PC-9 (cell line): ENCODE measurements around the gene SGMS1.

Experiments
- CTCF ChIP-seq: fragments of 200-600 bp; sonication (generic); conservative IDR thresholded peaks from 2 replicates; pipeline ENCODE4 v1.6.1; 2017; ENCODE audit warnings: mixed run types, antibody characterized with exemption, mild to moderate bottlenecking, moderate library complexity
- EZH2 ChIP-seq: fragments of 200-600 bp; sonication (generic); IDR thresholded peaks from 2 replicates; pipeline ENCODE4 v1.8.0; 2017; ENCODE audit warnings: antibody characterized with exemption, low read depth

GRCh38 chr10:50417486-50417885 lies 206.3 kb downstream of the SGMS1 start:
- TF ChIP-seq CTCF (no peak), EZH2 (no peak)
